Activated naive CD8-positive, alpha-beta T cell treated with anti-CD3 and anti-CD28 coated beads, Interleukin-2, amount 50 U/mL, for 16 hours (primary cell): ENCODE measurements around the gene TH.
"Not testable (repeated sequence)": the region's sequence is repeated elsewhere in the genome, so short reads cannot be mapped to it uniquely, and the experiment has no call there.

Experiments
- DNase-seq: peaks from one replicate; pipeline ENCODE4 v3.0.0-alpha.2; 2020; ENCODE audit warnings: low read depth, low spot score

TH gene

DNA sequence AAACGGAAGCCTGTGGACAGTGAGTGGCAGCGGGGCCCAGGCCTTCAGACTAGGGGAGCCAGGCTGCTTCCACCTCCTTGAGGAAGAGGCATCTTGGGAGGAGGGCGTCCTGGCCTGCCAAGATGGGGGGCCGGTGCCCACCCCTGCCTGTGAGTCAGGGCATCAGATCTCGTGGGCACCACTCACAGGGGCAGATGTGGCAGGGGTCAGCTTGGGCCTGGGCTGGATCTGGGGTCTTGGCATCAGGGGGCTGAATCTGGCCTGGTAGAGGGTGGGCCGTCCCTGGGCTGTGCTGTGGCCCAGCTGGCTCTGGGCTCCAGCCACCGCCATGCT is 24.1 kb upstream of the TH start:
- no peak for DNase-seq

DNA sequence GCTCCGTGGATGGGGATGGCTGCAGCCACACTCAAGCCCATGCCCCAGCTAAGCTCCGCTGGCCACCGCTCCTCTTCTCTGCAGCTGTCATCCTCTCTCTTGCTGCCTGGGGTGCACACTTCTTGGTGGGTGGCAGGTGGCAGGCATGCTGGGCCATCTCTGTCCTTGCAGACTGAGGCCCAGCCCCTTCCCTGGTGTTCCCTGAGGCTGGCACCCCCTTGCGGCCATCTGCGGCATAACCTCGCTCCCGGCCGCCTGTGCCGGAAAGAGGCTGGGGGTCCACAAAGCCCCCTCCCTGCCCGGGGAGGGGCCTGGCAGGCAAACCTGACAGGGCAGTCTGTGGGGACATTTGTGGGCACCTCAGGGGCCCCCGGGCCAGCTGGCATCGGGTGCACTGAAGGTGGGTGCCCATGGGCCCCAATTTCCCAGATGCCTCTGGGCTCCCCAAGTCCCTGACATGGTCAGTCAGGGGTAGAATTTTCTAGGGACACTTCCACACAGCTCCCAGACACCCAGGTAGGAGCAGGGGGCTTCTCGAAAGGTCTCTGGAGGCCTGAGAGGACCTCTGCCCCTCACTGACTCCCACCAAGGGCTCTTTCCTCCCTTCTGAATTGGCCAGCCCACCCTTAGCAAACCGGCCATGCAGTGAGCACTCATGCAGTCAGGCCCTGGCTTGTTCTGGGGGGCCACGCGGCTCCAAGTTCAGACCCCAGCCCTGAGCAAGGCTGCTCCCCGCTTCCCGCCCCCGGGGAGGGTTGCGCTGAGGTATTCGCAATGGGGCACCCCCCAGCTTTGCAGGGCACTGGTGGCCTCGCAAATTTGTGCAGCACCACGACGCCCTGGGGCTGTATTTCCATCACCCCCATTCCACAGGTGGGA is 23.5 kb upstream of the TH start:
- peak; percentile 25 for DNase-seq

DNA sequence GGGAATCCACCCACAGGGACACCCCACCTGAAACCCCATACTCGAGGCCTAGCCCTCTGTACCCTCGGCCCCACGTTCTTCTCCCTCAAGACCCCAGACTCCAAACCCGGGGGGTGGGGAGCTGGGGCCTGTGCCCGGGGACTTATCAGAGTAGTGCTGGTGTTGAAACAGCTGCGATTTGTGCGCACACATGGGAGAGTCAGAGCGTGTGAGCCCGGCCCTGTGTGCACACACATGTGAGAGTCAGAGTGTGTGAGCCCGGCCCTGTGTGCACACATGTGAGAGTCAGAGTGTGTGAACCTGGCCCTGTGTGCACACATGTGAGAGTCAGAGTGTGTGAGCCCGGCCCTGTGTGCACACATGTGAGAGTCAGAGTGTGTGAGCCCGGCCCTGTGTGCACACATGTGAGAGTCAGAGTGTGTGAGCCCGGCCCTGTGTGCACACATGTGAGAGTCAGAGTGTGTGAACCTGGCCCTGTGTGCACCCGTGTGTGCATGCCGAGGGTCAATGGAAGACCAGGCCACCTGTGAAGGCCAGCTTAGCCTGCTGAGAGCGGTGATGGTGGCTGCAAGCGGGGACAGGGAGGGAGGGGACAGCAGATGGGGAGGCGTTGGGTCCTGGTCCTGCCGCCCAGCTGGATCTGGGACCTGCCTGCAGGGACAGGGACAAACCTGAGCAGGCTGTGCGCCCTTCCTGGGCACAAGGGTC is 22.4 kb upstream of the TH start:
- not testable (repeated sequence) for DNase-seq

DNA sequence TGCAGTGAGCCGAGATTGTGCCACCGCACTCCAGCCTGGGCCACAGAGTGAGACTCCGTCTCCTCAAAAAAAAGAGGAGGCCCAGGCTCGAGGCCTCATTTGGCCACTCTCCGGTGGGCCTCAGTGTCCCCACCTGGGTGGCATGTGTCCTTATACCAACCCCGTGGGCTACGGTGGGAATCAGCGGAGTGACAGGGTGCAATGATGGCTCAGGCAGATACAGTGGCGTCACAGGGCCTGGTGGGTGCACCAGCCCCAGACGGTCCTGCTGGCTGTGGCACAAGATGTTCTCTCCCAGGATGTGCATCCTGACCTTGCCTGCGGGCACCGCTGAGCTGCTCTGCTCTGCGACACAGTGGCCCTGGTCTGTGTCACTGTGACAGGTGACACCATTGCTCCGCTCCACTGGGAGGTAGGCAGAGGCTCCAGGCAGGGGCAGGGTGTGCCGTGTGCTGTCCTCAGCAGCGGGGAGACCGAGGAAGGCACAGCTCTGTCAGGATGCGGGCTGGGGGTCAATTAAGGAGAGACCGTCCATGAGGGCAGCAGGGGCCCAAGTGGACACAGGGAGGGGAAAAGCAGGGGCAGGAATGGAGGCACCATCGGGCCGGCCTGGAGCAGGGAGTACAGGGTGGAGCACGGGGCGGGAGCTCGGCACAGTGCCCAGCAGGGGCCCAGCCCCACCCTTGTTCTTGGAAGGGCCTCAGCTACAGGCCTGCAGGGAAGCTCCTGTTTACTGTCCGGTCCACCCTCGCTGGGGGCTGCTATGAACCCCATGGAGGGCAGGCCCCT is 21.7 kb upstream of the TH start:
- DNase-seq = no peak

DNA sequence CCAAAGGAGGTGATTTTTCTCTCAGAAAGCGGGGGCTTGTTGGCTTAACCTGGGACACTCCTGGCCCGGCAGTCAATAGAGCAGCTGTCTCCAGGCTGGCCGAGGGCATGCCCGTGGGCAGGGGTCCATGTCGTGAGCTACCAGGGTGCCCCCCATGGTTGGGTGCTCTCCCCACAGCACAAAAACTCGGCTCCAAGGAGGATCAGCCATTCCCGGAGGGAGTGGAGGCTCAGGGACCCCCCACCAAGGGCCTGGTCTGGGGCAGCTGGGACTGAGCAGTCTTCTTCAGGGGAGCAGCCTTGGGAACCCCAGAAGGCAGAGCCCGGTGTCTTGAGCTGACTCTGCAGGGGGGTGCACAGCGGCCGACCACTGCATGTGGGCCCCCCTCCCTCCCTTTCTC is 20.8 kb upstream of the TH start:
- DNase-seq = no peak

DNA sequence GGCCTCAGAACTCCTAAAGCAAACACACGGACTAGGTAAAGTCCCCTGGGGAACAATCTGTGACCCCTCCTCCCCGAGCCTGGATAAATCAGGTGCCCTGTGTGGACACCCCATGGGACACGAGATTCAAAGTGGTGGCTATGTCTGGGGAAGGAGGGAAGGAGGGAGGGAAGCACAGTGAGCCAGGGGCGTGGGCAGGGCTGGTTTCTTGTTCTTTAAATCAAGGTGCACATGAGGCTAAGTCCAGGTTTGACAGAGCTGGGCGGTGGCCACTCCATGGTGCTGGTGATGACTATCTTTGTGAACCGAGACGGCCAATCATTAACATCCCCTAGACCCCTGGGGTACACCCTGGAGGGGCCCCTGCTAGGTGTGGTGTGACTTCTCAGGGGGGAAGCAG is 20.3 kb upstream of the TH start:
- no peak for DNase-seq

DNA sequence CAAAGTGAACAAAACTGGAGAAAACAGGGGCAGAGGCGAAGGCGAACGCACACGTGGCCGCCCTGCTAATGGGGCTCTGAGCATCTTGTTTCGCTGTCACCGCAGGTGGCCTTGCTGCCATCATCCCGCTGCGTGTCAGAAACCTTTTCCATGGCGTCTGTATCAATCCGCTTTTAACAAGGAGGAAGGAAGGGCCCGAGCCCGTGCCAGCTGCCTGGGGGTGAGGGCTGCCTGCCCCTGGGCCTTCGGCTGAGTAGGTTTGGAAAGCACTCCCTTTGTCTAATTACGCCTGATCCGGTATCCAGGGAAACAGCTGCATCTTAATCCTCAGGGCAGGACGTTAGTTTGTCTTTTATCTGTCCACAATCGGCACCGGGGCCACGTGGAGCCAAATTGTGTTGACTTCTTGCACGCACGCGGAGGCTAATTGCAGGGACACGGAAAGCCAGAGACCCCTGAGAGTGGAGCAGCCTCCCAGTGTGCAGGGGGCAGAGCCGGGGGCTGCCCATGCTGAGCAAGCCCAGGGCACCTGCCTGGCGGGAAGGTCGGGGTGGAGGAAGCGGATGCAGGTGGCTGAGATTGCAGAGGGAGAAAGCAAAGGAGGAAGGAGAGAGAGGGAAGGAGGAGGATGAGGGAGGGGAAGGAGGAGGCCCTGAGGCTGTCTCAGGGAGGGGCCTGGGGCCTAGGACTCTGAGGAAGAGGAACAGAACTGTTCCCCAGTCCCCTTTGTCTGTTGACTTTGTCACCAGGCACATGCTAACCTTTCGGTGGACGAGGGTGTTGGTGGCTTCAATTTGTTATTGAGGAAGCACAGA is 19.2 kb upstream of the TH start:
- no peak for DNase-seq

DNA sequence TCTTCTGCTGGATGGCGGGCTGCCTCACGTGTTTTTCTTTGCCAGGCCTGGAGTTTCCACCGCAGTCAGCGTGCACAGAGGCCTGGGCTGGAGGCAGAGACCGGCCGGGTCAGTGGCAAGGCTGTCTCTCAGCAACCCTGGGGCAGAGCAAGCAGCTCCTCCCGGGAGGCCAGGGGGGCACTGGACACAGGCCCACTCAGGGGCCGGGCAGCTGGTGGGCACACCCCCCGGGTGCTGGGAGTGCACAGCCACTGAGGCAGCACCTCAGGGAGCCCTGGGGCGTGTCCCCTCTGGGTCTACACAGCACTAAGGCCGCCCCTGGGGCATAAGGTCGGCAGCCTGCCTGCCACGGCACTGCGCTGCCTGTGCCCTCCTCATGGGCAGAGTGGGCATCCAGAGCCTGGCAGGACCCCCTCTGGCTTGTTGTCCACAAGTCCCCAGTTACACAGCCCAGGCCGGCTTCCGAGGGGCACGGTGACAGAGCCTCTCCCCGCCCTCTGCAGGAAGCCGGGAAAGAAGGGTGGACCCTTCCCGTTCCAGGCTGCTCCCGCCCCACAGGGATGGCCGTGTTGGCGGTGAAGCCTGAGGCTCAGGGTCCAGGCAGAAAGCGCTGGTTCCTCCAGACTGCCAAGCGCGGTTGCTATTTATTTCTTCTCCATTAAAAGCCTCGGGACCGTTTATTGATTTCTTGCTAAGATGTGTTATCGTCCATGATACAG is 18.5 kb upstream of the TH start:
- DNase-seq = no peak

DNA sequence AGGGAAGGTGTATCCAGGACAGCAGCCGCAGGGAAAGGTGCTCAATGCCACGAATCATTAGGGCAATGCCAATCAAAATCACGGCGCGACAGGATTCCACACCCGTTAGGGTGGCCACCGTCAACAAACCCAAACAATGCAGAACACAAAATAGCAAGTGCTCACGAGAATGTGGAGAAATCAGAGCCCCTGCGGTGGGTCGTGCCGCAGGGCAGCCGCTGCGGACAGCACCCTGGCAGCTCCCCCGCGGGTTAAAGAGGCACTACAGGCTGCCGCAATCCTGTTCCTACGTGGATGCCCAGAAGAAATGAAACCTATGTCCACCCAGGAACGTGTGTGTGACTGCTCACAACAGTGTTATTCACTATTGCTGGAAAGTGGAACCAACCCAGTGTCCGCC is 17.1 kb upstream of the TH start:
- DNase-seq = no peak

DNA sequence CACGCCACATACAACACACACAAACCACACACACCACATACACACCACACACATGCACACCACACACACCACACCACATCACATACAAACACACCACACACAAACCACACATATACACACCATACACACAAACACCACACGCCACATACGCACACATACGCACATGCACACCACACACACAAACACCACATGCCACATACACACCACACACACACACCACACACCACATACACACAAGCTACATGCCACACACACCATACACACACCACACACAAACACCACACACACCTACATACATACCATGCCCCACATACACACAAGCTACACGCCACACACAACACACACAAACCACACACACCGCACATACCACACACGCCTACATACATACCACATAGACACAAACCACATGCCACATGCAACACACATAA is 15.7 kb upstream of the TH start:
- no peak for DNase-seq

DNA sequence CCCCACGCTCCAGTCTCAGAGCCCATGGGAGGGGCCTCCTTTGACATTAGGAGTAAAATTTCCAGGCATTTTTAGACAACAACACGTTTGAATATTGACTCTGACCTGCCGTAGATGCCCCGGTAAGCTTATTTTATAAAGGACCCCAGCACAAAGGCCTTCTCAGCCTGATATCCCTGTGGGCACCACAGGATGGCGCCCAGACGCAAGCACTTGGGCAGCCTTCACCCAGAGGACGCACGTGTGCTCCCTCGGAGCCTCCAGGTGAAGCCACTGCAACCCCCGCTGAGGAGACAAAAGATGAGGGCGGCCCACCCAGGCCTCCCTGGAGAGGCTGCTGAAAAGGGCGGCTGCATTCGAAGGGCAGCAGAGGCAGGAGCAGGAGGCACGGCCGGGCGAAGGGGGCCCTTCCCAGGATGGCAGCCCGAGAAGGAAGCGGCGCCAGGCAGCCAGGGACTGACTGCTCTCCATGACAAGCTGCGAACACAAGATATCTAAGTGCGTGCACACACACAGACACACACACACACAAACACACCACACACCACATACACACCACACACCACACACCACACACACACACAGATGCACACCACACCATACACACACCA is 15.2 kb upstream of the TH start:
- peak; percentile 20 for DNase-seq

DNA sequence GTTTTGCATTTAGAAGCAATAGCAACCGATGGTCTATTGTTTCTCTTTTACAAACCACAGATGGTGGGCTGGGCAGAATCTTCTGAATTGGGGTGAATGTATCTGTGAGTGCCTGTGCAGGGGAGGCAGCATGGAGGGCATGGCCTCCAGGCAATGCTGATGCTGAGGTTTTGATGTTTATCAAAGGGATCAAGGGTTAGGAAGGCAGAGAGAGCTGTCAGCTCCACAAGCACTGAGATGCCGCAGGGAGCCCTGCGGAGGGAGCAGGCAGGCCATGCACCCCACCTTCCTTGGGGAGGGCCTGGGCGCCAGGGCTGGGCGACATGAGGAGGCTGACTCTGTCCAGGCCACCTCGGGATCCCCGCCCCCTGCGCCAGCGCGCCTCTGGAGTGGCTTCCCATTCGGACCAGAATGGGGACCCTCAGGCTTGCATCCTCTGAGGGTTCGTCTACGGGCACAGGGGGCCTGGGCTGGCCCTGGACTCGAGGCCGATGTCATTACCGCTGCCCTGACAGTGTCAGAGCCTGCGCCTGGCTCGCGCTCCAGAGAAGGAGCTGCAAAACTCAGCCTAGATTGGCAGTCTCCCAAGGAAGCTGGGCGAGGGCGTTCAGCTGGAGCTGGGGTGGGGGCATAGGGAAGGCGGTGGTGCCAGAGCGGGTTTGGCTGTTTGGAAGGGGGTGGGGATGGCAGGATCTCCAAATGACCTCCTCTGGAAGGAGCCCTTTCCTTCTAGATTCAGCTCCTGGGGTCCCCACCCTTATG is 13.9 kb upstream of the TH start:
- no peak for DNase-seq

DNA sequence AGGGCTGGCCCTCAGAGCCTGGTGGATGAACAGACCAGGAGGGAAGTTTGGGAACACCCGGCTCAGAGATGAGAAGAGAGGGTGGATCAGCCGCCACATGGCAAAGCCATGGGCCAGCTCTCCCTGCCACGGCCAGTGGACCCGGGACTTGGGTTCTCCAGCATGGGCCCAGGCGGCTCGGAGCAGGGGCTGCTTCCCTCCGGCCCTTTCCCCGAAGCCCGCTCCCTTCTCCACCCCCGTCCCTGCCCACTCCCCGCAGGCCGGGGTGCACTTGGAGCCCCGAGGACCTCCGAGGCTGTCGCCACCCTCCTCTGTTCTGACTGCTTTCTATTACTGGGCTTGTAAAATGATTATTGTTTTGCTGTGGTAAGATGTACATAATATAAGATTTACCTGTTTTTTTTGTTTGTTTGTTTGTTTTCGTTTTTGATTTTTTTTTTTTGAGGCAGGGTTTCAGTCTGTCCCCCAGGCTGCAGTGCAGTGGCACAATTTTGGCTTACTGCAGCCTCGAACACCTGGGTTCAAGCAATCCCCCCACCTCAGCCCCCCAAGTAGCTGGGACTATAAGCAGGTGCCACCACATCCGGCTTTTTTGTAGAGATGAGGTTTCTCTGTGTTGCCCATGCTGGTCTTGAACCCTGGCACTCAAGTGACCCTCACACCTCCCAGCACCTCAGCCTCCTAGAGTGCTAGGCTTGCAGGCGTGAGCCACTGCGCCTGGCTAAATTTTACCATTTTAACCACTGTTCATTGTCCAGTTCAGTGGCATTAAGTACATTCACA is 11.3 kb upstream of the TH start:
- DNase-seq = no peak

DNA sequence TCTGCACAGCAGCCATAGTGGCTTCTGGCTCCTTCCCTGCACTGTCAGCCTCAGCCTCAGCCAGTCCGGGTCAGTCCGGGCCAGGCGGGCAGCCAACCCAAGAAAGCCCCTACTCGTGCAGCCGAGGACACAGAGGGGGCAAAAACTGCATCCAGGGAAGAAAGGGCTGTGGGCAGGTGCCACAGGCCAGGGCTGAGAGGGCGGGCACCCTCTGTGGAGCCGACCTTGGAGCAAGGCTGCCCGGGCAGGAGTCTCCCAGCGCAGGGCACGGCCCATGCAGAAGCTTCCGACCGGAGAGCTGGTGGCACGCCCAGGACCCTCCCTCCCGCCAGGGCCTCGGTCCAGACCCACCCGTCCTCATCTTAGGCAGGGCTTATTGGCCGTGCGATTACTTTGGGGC is 10.5 kb upstream of the TH start:
- DNase-seq = no peak

DNA sequence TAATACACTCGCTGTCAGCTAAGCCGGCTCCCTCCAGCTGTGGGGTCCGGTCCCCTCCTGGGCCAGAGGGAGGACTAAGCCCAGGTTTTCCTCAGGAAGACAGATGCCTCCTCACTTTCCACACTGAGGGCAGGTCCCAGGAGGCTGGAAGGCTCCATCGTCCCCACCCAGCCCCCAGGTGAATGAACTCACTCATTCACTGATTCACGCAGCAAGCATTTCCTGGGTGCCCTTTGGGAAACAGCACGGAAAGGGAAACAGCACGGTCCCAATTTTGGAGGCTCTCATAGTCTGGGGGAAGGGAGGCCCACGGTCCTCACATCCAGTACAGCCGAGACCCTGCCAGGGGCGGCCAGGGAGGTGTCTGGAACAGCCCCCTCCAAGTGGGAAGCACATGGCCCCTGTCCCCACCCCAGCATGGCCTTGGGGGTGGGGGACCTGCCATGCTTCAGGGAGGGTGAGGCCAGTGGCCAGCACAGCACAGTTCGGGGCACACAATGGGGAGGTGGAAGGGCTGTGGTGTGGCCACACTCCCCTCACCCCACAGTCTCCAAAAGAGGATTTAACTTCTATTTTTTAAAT is 9.3 kb upstream of the TH start:
- DNase-seq = no peak

DNA sequence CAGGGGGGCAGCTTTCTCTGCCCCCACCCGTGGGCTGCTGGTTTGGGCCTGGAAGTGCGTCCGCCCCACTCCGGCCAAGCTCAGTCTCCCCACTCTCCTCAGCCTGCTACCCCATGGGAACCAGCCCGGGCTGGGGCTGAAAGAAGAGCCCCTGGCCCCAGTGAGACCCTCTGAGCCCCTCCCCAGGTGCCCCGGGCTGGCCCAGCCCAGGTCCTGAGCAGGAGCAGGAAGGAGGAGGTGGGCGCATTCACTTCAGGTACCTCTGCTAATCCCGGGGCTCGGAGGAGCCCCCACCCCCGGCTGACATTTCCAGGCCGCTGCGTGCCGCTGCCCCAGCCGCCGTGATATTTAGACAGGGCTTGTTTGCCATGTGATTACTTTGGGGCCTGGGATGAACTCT is 8.7 kb upstream of the TH start:
- no peak for DNase-seq

DNA sequence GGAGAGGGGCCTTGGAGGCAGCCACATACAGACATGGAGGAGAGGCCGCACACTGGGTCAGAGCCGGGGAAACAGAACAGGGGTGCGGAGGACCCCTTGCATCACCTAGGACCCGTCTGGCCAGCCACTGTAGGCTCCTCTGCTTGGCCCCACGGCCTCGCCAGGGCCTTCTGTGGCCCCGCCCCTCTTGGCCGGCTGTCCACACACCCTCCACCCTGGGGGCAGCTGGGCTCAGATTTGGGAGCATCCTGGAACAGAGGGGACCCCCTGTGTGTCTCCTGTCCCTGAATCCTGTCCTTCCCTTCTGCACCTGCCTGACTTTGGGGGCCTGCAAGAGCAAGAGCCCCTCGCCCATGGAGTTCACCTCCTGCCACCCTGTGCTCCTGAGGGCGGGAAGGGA is 7.9 kb upstream of the TH start:
- no peak for DNase-seq

DNA sequence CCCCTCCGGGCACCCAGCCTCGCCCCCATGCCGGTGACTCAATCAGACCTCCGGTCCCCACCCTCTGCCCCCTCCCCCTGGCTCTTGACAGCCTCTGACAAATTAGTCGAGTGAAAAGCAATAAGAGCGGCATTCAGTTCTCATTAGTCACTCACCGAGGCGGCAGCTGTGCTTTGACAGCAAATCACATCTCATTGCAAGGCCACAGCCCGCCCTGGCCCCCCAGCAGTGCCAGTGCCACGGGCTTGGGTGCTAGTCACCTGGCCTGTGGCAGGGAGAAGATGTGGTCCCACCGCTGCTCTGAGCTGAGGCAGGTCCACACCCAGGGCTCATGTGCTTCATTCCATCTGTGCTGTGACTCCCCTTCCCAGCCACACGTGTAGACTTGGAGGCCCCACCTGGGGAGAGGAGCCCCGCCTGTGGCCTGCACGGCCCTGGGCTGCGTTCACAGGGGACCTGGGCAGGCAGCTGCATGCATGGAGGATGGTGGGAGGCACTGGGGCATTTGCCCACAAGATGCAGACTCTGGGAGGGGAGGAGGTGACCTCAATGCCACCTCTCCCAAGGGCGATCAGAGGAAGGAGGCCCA is 7.4 kb upstream of the TH start:
- no peak for DNase-seq
